22Rv1 (cell line): ENCODE measurements around the gene SUPT3H.

Experiments
- H3K27ac ChIP-seq: fragments of 450-650 bp; 2 replicates; pipeline ENCODE4 v1.5.1; 2017
- CTCF ChIP-seq: fragments of 450-650 bp; IDR thresholded peaks from 2 replicates; pipeline ENCODE4 v1.5.1; 2017; ENCODE audit warnings: mild to moderate bottlenecking
- ZFX ChIP-seq: fragments of 450-650 bp; IDR thresholded peaks from 2 replicates; pipeline ENCODE4 v1.6.1; 2017; ENCODE audit warnings: antibody characterized with exemption, borderline replicate concordance

SUPT3H gene

GRCh38 chr6:44805238-44805846 lies 572.4 kb downstream of the SUPT3H start:
- TF ChIP-seq ZFX (no peak), CTCF (no peak)
- no peak overlapping the region for H3K27ac ChIP-seq

- no peak overlapping the region for H3K27ac ChIP-seq
- TF ChIP-seq ZFX (no peak), CTCF (no peak)
Measured at GRCh38 chr6:44804546-44805159, 573.1 kb downstream of the SUPT3H start.

GRCh38 chr6:44804016-44804415 lies 573.7 kb downstream of the SUPT3H start:
- H3K27ac ChIP-seq, result no peak overlapping the region
- TF ChIP-seq ZFX (no peak), CTCF (no peak)

GRCh38 chr6:44800784-44801592 lies 576.7 kb downstream of the SUPT3H start:
- H3K27ac ChIP-seq, result peak overlapping the region; percentile 35; the same call in 1 of the 2 replicates

GRCh38 chr6:44800171-44800783 lies 577.5 kb downstream of the SUPT3H start:
- TF ChIP-seq ZFX, result no peak
- no peak for TF ChIP-seq CTCF
- H3K27ac ChIP-seq, result peak overlapping the region; percentile 35

More at GRCh38 chr6:44800784-44801592, 576.7 kb downstream of the SUPT3H start:
- TF ChIP-seq ZFX, result no peak

GRCh38 chr6:44797746-44798145 lies 580.0 kb downstream of the SUPT3H start:
- H3K27ac ChIP-seq, result no peak overlapping the region
- TF ChIP-seq CTCF (no peak), ZFX (no peak)

GRCh38 chr6:44795326-44795725 lies 582.4 kb downstream of the SUPT3H start:
- no peak overlapping the region for H3K27ac ChIP-seq
- TF ChIP-seq CTCF, result no peak
- TF ChIP-seq ZFX, result no peak
